A673 (cell line): ENCODE data around the gene LYRM4. TPM values are rescaled to one million over a fixed set of nuclear protein-coding genes. Genes with fewer than 3 reads are reported as not detected.

Experiments used
- BruUV-seq: library from RNA; stranded (reverse); fragments of 400-500 nt; replicated peaks from 2 replicates; lab custom pipeline; 2021; lab: Mats Ljungman, UMichigan
- CTCF ChIA-PET: fragments of 300-600 bp; sonication (Branson Sonifier 250); formaldehyde crosslinking; loops from one replicate; lab custom pipeline; 2022; ENCODE audit warnings: antibody characterized with exemption; lab: Charles Lee
- POLR2A ChIA-PET: fragments of 300-600 bp; sonication (Branson Sonifier 250); formaldehyde crosslinking; loops from one replicate; lab custom pipeline; 2022; ENCODE audit warnings: antibody characterized with exemption; ENCODE audit not compliant: low non-redundant PET; lab: Charles Lee
- DNase-seq: peaks from one replicate; pipeline ENCODE4 v3.0.0-alpha.2; 2015; ENCODE audit warnings: low spot score
- H3K27ac ChIP-seq: fragments of 200-600 bp; sonication (generic); 2 replicates; pipeline ENCODE4 v1.5.1; 2016; ENCODE audit warnings: mixed run types, low read depth, mild to moderate bottlenecking, mixed read lengths, antibody characterized with exemption, low read length; ENCODE audit not compliant: poor library complexity, severe bottlenecking
- H3K27me3 ChIP-seq: fragments of 200-600 bp; sonication (generic); replicated peaks from 2 replicates; pipeline ENCODE4 v1.6.1; 2017; ENCODE audit warnings: mixed run types, low read depth, mild to moderate bottlenecking, mixed read lengths, antibody characterized with exemption, low read length; ENCODE audit not compliant: insufficient read depth, poor library complexity
- H3K36me3 ChIP-seq: fragments of 200-600 bp; sonication (generic); 2 replicates; pipeline ENCODE4 v1.6.1; 2016; ENCODE audit warnings: mixed run types, mild to moderate bottlenecking, mixed read lengths, antibody characterized with exemption, low read length; ENCODE audit not compliant: insufficient read depth, poor library complexity, severe bottlenecking
- H3K4me1 ChIP-seq: fragments of 200-600 bp; sonication (generic); 2 replicates; pipeline ENCODE4 v1.6.1; 2017; ENCODE audit warnings: mixed run types, mild to moderate bottlenecking, mixed read lengths, antibody characterized with exemption, low read length; ENCODE audit not compliant: insufficient read depth, poor library complexity, severe bottlenecking
- H3K4me3 ChIP-seq: fragments of 200-600 bp; sonication (generic); 2 replicates; pipeline ENCODE4 v1.5.1; 2016; ENCODE audit warnings: low read depth, mixed run types, mild to moderate bottlenecking, mixed read lengths, low read length; ENCODE audit not compliant: poor library complexity, severe bottlenecking
- H3K9me3 ChIP-seq: fragments of 200-600 bp; sonication (generic); 2 replicates; pipeline ENCODE4 v1.6.1; 2016; ENCODE audit warnings: mixed run types, low read depth, mild to moderate bottlenecking, mixed read lengths, antibody characterized with exemption, low read length; ENCODE audit not compliant: poor library complexity, severe bottlenecking
- CTCF ChIP-seq: fragments of 300-800, 200-600 bp; sonication (generic); conservative IDR thresholded peaks from 2 replicates; pipeline ENCODE4 v1.5.1; 2017; ENCODE audit warnings: low read depth, mild to moderate bottlenecking, antibody characterized with exemption, low read length, moderate library complexity, mixed read lengths
- EZH2 ChIP-seq: fragments of 200-600 bp; sonication (generic); IDR thresholded peaks from 2 replicates; pipeline ENCODE4 v1.6.1; 2017; ENCODE audit warnings: borderline replicate concordance, low read depth, mild to moderate bottlenecking, mixed read lengths, antibody characterized with exemption, low read length; ENCODE audit not compliant: poor library complexity, severe bottlenecking
- intact Hi-C: fragments of 100-400 bp; cut with micrococcal nuclease; formaldehyde crosslinking; loops from one replicate; pipeline ENCODE4 v1.10.0; 2022; ENCODE audit not compliant: unreplicated experiment
- total RNA-seq: library from RNA; stranded (reverse); gene quantifications from 2 replicates; pipeline ENCODE4 v1.2.3, GENCODE V29; 2021

LYRM4 gene
- total RNA-seq, 1 experiment from 2014 or later: 53.6 TPM

GRCh38 chr6:5290500-5290899, 29.8 kb upstream of the LYRM4 start:
- Histone ChIP-seq H3K27me3 (no peaks in the 10 kb centered on the region), H3K36me3 (no peaks in the 10 kb centered on the region), H3K4me3 (no peak overlapping the region), H3K27ac (no peak overlapping the region), H3K9me3 (no peaks in the 10 kb centered on the region), H3K4me1 (peaks cover 7% of the 10 kb centered on the region)
- BruUV-seq: no TSS peak
- intact Hi-C loops: no loop called here
- ChIA-PET CTCF (no interaction called here), POLR2A (interaction anchor here (0.6 kb wide), 1 partner anchor 173 kb away, joined by 4 read pairs; no protein-coding TSS in a partner anchor)
- DNase-seq: no peak
- no peak for TF ChIP-seq EZH2
- no peak for TF ChIP-seq CTCF

- Histone ChIP-seq H3K27me3 (no peaks in the 10 kb centered on the region), H3K4me1 (peaks cover 7% of the 10 kb centered on the region), H3K36me3 (no peaks in the 10 kb centered on the region), H3K27ac (no peak overlapping the region), H3K4me3 (no peak overlapping the region), H3K9me3 (no peaks in the 10 kb centered on the region)
- BruUV-seq: no TSS peak
- no peak for DNase-seq
- CTCF ChIA-PET: no interaction called here
- TF ChIP-seq CTCF: no peak
- TF ChIP-seq EZH2: no peak
- intact Hi-C loops: no loop called here
- POLR2A ChIA-PET: interaction anchor here (0.6 kb wide), 1 partner anchor 172 kb away, joined by 4 read pairs; no protein-coding TSS in a partner anchor
These were observed 29.3 kb upstream of the LYRM4 start for GRCh38 chr6:5290097-5290496.

GRCh38 chr6:5287966-5288297, 27.2 kb upstream of the LYRM4 start:
- no peak overlapping the region for H3K27ac ChIP-seq
- no peaks in the 10 kb centered on the region for H3K9me3 ChIP-seq
- H3K36me3 ChIP-seq: no peaks in the 10 kb centered on the region
- intact Hi-C loops: no loop called here
- no peak for DNase-seq
- H3K27me3 ChIP-seq: no peaks in the 10 kb centered on the region
- POLR2A ChIA-PET: no interaction called here
- no peak overlapping the region for H3K4me3 ChIP-seq
- BruUV-seq: no TSS peak
- H3K4me1 ChIP-seq: peaks cover 7% of the 10 kb centered on the region
- CTCF ChIA-PET: no interaction called here
- no peak for TF ChIP-seq CTCF
- TF ChIP-seq EZH2: no peak
